ENCODE results near the gene CCDC12.

CCDC12 gene

DNA sequence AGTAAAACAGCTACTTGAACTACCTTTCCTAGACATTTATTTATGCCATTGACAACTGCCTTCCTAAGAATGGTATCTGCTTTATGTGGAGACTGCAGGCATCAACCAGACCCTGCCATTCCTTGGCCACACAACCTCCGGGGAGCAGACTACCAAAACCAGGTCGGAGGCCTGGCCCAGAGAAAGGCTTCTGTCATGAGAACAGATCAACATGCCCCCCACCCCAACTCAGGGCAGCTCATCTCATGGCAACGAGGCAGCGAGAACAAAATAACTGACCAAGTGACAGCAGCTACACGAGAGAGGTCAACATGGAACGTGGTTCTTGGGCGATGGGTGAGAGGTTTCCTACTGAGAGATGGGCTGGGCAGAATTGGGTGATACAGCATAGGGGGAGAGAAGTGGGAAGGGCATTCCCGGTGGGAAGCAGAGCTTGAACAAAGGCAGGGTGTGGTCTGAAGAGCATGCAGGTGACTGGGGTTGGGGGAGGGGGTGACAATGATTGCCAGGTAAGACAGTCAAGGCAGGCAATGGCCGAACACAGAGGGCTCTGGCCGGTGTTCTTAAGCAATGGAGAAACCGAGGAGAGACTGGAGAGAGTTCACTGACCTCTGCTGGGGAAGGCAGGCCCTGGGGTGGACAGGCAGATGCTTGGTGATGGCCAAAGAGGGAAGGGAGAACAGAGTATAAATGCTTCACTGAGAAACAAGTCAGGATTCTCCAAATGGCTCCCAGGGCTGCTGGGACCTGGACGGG is 33.9 kb downstream of the CCDC12 start:
- DNase-seq (ENCODE audit: insufficient read length, low spot score) (no peak), FAIRE-seq (no peak)

DNA sequence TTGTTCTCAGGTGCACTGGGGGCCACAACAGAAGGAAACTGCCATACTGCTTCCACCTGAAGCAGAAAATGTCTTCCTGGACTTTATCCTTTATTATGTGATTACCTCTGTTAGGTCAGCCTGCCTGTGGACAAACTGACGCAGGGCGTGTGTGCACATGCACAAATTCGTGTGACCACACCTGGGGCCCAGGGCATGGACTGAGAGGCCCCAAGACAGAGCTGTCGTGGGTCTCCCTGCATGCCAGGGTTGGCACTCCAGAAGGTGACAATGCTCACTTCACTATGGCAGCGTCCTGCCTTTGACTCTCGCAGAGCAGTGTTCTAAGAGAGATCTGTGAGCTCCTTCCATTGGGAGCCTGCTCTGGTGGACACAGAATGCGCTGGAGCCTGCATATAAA is 34.5 kb downstream of the CCDC12 start:
- FAIRE-seq (no peak), DNase-seq (ENCODE audit: insufficient read length, low spot score) (no peak)

DNA sequence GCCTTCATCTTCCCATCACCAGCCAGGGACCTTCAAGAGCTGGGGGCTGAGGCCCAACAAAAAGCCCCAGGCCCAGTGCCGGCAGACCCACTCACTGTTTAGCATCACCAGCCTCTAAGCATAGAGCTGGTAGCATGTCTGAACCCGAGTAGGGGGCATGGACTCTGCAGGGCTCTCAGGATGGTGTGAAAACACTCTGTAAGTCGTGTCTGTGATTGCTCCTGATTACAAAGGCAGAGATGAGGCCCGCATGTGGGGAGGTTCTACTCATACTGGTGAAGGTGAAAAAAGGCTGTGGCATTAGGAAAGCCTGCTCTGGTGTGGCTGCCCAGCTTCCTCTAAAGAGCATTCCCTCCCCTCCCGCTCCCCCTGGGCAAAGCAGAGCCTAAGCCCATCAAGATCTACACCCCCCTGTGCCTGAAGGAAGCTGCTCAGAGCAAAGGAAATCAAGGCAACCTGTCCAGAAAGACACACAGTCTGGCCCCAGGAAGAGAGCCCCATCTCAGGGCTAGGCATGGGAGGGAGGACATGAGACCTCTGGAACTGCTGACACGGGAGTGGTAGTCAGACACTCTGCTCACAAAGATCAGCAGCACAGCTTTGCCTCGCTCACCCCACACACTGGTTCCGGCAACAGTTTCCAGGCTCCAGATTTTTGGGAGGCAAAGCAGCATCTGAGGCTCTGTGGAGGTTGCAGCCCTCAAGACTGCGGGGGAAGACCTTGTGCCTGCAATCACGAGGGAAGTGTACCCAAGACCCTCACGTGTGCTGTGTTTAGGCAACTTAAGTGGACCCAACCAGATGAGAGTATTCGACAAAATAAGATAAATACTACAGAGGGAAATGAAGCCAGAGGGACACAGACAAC is 36.7 kb downstream of the CCDC12 start:
- DNase-seq (ENCODE audit: insufficient read length, low spot score), result no peak
- no peak for FAIRE-seq

DNA sequence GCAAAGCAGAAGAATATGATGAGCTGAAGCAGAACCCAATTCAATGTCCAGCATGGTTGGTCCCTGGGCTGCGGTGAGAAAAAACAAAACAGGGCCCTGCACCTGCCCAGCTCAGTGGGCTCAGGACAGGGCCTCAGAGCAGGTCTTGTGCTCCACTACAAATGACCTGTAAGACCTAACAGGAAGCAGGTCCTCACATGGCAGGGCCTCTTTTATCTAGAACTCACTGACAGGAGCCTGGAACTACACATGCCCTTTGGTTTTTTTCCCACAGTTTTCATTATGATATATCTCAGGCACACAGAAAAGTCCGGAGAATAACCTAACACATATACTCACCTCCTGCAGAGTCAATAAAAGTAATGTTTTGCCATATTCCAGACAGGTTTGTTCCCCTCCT is 38.4 kb downstream of the CCDC12 start:
- FAIRE-seq (no peak), DNase-seq (ENCODE audit: insufficient read length, low spot score) (no peak)

DNA sequence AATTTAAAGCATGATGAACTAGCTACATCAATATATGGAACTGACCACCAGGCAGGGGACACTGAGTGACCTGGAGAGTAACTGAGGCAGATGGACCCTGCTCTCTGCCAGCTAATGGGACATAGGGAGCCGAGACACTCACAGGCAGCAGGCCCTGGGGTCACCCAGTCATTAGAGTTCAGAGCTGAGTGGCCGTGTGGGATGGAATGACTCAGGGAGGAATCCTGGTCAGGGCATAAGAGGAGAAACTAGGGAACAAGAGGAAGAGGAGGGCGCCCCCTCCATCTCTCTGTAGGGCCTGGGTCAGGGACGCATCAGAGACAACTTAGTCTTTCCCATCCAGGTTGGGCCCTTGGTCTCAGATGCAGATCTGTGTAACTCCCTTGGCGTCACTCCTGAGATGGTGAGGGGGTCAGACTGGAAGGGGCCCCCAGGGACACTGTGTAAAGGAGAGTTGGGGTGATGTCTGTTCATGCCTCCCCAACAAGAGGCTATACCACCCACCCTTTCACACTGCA is 39.8 kb downstream of the CCDC12 start:
- FAIRE-seq (no peak), DNase-seq (ENCODE audit: insufficient read length, low spot score) (no peak)

DNA sequence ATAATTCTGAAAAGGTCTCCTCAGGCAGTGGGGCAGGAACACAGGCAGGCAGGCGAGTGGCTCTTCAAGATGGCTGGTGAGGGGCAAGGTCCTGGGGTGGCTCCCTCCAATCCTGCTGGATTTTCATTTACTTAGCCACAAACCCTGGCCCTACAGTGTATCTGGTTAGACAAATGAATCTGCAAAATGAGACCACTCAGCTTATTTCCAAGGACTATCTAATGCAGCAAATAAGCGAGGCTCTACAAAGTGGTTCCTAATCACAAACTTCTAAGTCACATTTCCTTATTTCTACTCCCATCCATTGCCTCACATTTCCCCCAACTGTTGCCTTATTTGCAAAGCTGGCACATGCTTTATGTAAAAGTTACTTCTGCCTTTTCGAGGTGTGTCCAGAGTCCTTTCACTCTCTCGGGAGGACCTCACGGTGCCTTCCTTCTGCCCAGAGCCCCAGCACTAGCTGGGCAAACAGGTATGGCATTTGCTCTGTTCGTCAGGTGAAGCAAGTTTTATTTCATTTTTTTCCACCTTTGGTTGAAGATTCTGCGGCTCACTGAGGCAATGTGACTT is 40.5 kb downstream of the CCDC12 start:
- no peak for DNase-seq (ENCODE audit: insufficient read length, low spot score)

DNA sequence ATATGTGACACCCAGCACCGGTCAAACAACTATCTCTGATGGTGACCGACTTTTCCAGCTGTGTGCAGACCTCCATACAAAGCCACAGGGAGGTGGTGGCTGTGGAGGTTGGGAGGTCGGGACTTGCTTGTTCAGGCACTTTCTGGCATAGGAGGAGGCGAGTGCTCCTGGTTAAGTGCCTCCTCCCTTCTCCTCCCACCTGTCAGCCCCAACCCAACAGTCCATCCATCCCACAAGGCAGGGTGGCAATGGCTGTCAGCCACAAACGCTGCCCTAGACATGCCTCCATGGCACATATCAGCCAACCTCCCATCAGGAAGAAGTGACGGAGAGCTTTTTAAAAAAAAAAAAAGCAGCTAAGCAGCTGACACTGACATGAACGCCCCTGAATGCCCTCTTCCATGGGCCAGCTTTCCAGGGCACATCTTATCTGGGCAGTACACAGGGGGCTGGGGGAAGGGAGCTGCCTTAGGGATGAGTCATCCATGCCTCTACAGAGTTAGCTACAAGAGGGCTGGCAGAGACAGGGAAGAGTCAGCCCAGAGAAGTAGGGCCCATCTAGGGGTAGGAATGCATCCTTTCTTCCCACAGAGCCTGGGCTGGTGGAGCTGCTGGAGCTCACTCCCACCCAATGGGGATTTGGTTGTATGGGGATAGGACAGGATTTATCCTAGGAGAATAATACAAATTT is 41.2 kb downstream of the CCDC12 start:
- peak; percentile 75 for FAIRE-seq

More for the DNA sequence above, 40.5 kb downstream of the CCDC12 start:
- FAIRE-seq, result no peak

DNA sequence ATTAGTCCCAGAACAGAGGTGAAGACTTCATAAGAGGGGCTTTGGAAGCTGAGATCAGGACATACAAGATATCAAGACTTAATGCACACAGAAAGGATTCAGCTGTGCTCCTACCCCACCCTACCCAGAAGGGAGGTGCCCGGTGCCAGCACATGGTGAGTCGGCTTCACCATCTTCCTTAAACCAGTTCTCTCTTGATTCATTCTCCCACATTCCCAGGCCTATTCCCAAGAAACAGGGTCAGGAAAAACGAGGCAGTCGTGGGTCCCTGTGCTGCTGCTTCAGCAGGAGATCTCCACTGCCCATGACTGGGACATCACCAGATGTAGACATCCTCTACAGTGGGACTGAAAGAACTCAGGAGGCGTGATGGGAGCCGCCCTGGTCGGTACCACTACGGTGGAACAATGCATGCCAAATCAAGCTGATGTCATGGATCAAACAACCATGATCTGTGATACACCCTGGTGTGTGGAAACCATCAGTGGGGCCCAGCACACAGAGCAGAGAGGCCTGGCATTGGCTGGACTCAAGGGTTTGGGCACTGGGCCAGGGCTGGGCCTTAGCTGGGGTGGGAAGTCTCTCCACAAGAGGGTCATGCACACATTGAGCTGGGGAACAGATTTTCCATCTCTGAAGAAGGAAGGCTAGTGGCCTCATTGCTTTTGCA is 41.9 kb downstream of the CCDC12 start:
- DNase-seq (ENCODE audit: insufficient read length, low spot score) (no peak), FAIRE-seq (no peak)

More for the DNA sequence above, 41.2 kb downstream of the CCDC12 start:
- DNase-seq (ENCODE audit: insufficient read length, low spot score), result peak; percentile 97

DNA sequence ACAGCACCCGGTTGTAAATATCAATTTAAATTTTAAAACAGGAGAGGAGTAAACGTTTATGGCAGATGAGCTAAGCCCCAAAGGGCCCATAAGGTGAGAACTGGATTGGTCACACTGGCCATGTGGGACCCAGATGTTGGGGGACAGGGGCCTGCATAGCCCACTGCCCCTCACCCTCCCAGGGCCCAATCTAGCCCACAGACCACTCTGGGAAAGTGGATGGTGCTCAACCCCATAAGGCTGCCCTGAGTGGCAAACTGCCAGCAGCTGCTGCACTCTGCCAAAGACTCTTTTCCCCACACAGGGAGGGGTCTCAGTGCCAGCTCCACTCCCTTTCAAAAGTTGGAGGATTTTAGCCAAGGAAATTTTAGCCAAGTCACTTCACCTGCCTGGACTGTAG is 42.5 kb downstream of the CCDC12 start:
- DNase-seq (ENCODE audit: insufficient read length, low spot score) (no peak), FAIRE-seq (no peak)

DNA sequence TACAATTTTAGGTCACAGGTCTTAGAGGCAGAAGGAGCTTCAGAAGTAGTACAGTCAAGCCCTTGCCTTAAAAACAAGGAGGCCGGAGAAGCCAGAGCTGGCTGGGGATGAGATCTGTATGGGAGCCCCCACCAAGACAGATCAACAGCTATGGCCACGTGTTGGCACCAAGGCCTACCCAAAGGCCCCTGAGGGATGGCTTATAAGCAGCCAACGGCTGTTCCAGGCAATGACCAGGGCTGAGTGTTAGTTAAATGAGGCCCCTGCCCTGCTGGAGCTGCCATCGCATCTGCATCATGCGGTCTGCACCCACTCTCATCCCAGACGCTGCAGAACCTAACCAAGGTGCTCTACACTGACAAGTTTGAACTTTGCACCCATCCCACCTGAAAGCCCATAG is 43.3 kb downstream of the CCDC12 start:
- no peak for FAIRE-seq

DNA sequence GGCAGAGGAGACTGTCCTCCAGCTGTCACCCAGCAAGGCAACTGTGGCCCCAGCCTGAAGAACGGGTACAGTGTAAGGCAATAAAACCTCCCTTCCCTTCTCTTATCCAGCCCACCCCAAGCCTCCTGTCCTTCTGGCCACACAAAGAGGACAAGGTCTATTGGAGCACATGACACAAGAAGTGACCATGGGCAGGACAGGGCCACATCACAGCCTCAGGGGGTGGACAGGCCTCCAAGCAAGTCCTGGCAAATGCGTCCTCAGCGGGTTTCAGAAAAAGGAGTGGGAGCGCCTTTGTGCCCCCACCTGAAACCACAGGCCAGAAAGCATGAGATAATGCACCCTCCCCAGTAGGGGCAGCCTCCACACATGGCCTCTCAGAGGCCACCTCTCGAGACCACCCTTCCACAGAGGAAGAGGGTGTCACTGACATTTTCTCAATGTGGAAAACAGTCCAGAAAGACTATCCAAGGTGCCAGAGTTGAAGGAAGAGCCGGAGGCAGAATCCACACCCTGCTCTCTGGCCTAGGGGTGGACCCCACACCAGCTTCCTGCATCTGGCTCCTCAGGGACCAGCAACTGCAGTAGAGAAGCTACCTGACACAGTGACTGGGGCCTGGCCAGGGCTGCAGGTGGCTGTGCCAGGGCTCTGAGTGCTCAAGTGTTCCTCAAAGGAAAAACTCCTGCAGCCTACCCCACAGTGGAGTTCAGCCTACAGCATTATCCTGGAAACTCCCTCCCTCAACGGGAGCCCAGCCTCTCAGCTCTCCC is 43.9 kb downstream of the CCDC12 start:
- FAIRE-seq (no peak), DNase-seq (ENCODE audit: insufficient read length, low spot score) (no peak)

More for the DNA sequence above, 43.3 kb downstream of the CCDC12 start:
- DNase-seq (ENCODE audit: insufficient read length, low spot score), result no peak

DNA sequence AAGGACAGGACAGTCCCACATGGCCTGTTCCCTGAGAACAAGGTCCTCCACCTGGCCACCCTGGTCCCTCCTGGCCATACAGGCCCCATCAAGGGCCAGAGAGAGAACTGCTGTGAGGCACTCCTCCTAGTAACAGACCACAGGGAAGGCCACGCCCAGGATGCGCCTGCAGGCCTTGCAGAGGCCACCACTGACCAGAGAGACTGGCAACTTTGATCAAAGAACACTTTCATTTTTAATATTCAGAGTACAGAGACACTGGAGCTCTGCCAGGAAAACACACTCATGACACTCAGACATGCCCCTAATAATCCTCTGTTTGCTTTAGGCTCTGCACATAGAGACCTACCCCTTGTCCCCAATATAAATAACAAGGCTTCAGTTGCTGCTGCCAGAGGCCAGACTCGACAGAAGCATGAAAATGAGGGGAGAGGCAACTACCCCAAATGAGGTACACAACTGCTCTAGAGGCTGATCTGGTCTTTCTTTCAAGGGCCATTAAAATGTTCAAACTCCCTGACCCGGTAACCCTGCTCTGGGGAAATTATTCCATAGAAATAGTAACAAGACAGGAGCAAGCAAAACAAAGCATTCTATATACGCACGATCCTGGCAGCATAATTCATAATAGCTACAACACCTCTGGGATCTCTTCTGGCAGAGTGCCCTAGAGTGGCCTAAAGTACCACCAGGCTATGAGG is 44.8 kb downstream of the CCDC12 start:
- FAIRE-seq, result no peak
- DNase-seq (ENCODE audit: insufficient read length, low spot score), result no peak

DNA sequence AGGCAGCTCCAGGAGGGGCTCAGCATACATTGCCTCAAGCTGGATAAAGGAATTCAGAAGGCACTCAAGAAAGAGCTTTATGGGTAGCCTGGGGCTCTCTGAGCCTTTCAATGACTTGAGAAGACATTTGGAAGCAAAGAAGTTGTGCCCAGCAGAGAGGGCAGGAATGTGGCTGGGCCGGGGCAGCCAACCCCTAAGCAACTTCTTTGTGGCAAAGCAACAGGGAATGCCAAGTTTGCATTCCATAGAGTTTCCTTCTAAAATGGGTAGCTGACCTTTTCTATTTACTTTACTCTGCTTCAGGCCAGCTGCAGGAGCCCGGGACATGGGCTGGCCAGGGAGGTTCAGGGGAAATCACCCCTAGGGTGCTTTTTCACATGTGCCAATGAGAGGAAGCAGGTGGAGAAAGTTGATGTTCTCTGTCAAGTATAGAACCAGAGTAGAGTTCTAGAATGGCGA is 45.6 kb downstream of the CCDC12 start:
- DNase-seq (ENCODE audit: insufficient read length, low spot score), result no peak
- no peak for FAIRE-seq

DNA sequence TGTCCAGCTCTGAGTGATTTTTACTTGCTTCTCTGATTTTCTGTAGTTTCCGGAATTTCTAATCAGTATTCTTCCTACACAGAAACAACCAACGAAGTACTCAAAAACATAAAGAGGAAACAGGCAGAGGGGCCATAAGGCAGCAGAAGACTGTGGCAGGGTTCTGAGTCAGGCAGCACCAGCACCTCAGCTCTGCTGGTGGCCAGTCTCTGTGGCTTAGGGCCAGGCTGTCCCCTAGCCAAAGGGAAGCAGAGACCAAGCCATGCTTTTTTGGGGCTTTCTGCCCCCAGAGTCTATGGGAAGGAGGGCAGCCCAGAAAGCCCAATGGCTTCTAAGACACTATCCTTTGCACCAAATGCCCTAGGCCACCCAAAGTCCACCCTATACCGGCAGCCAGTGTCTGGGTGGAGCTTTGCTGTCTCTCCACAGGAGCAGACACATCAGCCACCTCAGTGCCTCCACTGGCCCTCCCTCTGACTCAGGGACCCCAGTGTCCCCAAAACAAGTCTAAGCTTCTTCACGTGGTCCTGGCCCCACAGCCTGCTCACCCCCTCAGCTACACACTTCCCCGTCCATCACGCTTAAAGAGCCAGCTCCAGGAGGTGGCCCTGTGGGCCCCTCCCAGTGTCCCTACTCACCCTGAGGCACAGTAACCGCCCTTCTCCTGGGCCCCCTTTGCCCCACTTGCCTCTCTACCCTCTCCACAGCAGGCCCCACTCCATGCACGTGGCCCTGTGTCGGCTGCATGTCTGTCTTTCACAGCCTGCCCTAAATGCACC is 46.2 kb downstream of the CCDC12 start:
- no peak for FAIRE-seq
- no peak for DNase-seq (ENCODE audit: insufficient read length, low spot score)

DNA sequence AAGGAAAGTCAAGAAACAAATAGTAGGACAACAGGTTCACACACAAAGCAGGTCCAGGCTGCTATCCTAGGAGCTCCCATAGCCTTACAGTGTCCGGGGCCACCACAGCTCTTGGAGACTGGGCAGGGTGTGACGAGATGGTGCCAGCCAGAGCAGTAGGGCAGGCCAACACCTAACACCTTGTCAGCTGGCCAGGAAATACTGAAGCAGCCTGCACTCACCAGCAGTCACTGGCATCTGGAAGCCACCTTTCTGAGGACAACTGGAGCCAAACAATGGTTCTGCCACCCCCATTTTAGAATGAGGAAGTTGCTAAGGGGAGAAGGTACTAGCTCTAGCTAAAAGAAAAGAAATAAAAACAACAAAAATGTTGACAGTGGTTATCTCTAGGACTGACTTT is 47.2 kb downstream of the CCDC12 start:
- DNase-seq (ENCODE audit: insufficient read length, low spot score) (no peak), FAIRE-seq (no peak)

DNA sequence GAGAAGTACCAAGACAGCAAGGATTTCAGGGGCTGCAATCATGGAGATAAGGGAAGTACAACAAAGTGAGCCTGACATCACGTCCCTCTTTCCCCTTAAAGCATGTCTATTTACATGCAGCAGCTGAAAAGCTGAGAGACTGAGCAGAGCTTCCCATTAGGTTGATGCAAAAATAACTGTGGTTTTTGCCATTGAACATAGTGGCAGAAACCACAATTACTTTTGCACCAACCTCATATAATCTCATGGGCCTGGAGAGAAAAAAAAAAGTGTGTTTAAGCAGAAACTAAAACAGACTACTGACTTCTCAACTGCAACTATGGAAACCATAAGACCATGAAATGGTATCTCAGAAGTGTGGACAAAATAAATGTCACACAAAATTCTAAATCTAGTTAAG is 48.3 kb downstream of the CCDC12 start:
- DNase-seq (ENCODE audit: insufficient read length, low spot score), result no peak
- FAIRE-seq, result no peak

DNA sequence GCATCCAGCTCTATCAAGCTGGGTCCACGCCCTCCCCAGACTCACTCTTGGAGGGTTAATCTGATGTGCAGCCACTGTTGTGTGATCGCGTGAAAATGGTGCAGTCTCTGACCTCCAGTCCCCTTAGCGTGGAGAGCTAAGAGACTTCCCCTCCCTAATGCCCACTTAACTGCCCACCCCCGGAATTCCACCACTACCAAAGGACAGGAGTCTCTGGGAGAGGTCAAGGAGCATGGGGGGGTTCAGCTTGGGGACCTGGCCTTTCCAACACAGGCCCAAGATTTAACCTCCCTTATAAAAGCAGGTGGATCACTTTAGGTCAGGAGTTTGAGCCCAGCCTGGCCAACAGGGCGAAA is 48.8 kb downstream of the CCDC12 start:
- FAIRE-seq (no peak), DNase-seq (ENCODE audit: insufficient read length, low spot score) (no peak)
